Left ventricle myocardium inferior (tissue), 1 donor: Measurements from ENCODE around the gene SLC22A23. TPM values are rescaled to one million over a fixed set of nuclear protein-coding genes. Genes with fewer than 3 reads are reported as not detected.
A peak's percentile ranks its signal among the peaks of the same experiment; 100 is the strongest.

Source experiments
- DNase-seq: peaks from one replicate; pipeline ENCODE4 v3.0.0-alpha.2; 2020
- H3K27ac ChIP-seq: fragments of 200-600 bp; replicated peaks from 2 replicates; pipeline ENCODE4 v1.8.0; 2021
- H3K27me3 ChIP-seq: fragments of 200-600 bp; 2 replicates; pipeline ENCODE4 v1.8.0; 2021; ENCODE audit warnings: low read depth
- H3K36me3 ChIP-seq: fragments of 200-600 bp; 2 replicates; pipeline ENCODE4 v1.8.0; 2021
- H3K4me1 ChIP-seq: fragments of 200-600 bp; 2 replicates; pipeline ENCODE4 v1.8.0; 2021
- H3K4me3 ChIP-seq: fragments of 200-600 bp; 2 replicates; pipeline ENCODE4 v1.8.0; 2021; ENCODE audit warnings: mild to moderate bottlenecking, moderate library complexity
- H3K9me3 ChIP-seq: fragments of 200-600 bp; replicated peaks from 2 replicates; pipeline ENCODE4 v1.8.0; 2021
- CTCF ChIP-seq: fragments of 200-600 bp; IDR thresholded peaks from 2 replicates; pipeline ENCODE4 v1.8.0; 2021; ENCODE audit warnings: antibody characterized with exemption, mild to moderate bottlenecking, borderline replicate concordance
- intact Hi-C: fragments of 100-400 bp; cut with micrococcal nuclease; formaldehyde crosslinking; loops from one replicate; pipeline ENCODE4 v1.11.0; 2022
- total RNA-seq: library from RNA; stranded (reverse); fragmentation: NEBNext Ultra II Directional; extraction: Animal tissue kit (Norgen Biotek cat#: 25700); gene quantifications from one replicate; pipeline ENCODE4 v1.2.1, GENCODE V29; 2021
- donor health status: DM: no; HTN: yes; CAD: no; lungs with severe emphysema.

Gene SLC22A23
- total RNA-seq, 1 donor from 2014 or later, result 7.0 TPM

DNA sequence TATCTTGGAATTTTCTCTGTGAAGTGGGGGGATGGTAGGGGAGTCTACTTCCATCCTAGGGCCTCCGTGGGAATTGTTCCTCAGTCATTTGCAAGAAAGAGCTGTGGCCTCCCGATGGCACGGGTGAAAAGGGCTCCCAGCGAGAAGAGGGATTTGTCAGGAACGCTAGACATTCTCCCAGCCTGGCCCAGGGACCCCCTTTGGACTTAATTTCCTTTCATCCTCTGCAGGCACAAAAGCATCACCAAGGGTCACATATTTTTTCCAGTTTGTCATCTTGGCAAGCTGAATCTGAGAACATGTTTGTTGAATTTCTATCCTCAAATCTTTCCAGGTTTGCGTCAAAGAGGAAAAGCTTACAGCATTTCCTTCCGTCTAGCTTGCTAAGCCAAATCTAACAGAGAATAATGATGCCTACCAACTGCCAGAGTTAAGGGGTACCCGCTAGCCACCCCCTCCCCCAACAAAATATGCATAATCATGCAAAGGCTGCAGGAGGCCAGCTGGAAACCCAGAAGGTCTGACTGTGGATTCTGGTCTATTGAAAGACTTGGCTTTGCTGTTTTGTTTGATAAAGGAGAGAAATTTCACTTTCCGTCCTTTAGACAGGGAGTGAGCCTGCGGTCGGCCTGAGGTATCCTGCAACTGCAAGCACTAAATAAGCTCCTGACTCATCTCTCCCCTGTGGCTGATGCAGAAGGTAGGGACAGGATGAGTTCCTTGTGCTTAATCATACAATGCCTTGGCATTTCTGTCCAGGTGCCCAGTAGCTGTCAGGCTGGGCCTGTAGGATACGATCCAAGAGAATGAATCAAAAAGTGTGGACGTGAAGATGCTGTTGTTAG, 175.0 kb downstream of the SLC22A23 start:
- no peak for TF ChIP-seq CTCF
- H3K9me3 ChIP-seq, result no peaks in the 10 kb centered on the region
- peak overlapping the region; percentile 58 for H3K27ac ChIP-seq
- no peaks in the 10 kb centered on the region for H3K27me3 ChIP-seq
- no peak overlapping the region for H3K4me3 ChIP-seq
- intact Hi-C loops, result no loop called here
- H3K4me1 ChIP-seq, result peaks cover 25% of the 10 kb centered on the region
- H3K36me3 ChIP-seq, result peaks cover 5% of the 10 kb centered on the region
- no peak for DNase-seq

DNA sequence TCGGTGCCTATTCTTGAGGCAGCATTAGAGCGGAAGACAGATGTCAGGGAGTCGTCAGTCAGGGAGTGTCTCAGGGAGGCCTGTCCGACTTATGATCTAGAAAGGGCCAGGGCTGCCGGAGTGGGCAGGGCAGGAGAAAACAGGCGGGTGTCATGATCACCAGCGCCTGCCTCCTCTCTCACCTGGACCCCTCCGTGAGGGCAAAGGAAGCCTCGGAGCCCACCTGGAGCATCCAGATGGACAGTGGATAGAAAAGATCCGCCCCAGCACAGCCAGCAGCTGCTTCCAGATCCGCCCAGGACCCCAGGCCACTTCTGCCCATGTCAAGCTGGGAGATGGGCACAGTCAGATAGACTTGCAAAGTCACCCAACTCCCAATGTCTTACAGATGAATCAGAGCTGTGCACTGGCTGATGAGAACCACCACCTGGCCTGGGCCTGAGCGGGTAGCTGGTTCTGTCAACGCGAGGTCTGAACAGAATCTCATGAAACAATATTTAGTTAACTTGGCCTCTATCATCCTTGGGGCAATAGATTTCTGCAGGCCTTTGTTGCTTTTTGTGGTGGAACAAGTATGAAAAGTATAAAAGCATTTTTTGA, 175.9 kb downstream of the SLC22A23 start:
- TF ChIP-seq CTCF, result no peak
- intact Hi-C loops, result no loop called here
- Histone ChIP-seq H3K4me3 (no peak overlapping the region), H3K36me3 (peaks cover 5% of the 10 kb centered on the region), H3K27ac (peak overlapping the region; percentile 58), H3K9me3 (no peaks in the 10 kb centered on the region), H3K4me1 (peaks cover 25% of the 10 kb centered on the region), H3K27me3 (no peaks in the 10 kb centered on the region)
- DNase-seq, result no peak

GRCh38 chr6:3280091-3280490, 176.8 kb downstream of the SLC22A23 start:
- H3K36me3 ChIP-seq, result peaks cover 5% of the 10 kb centered on the region
- intact Hi-C loops, result no loop called here
- H3K4me3 ChIP-seq, result no peak overlapping the region
- no peaks in the 10 kb centered on the region for H3K9me3 ChIP-seq
- H3K27me3 ChIP-seq, result no peaks in the 10 kb centered on the region
- peaks cover 25% of the 10 kb centered on the region for H3K4me1 ChIP-seq
- TF ChIP-seq CTCF, result no peak
- no peak for DNase-seq
- no peak overlapping the region for H3K27ac ChIP-seq

DNA sequence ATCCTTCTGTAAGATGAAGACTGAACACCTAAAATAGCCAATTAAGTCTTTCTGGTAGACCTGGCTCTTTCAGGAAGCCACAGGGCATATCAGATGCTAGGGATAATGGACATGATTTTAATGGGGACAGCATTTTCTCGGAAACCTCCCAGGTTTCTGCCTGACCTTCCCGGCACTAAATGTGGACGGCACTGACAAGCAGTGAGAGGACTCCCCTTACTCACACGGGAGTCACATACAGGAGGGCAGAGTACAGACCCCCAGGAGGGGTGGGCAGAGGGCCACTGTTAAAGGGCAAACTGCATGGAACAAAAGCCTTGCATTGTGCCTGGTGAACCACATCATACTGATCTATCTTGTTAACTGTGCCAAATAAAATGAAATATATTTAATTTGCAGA, 178.2 kb downstream of the SLC22A23 start:
- no peak for TF ChIP-seq CTCF
- no peak overlapping the region for H3K4me3 ChIP-seq
- intact Hi-C loops, result loop anchor here (5.0 kb wide), 1 partner anchor 454 kb away; no protein-coding TSS in a partner anchor
- no peaks in the 10 kb centered on the region for H3K9me3 ChIP-seq
- no peak for DNase-seq
- H3K4me1 ChIP-seq, result peaks cover 25% of the 10 kb centered on the region
- no peaks in the 10 kb centered on the region for H3K27me3 ChIP-seq
- H3K36me3 ChIP-seq, result peaks cover under 1% of the 10 kb centered on the region
- H3K27ac ChIP-seq, result no peak overlapping the region

GRCh38 chr6:3277851-3278416, 178.9 kb downstream of the SLC22A23 start:
- no peak overlapping the region for H3K27ac ChIP-seq
- no peaks in the 10 kb centered on the region for H3K27me3 ChIP-seq
- DNase-seq, result no peak
- H3K9me3 ChIP-seq, result no peaks in the 10 kb centered on the region
- TF ChIP-seq CTCF, result no peak
- intact Hi-C loops, result loop anchor here (5.0 kb wide), 1 partner anchor 454 kb away; no protein-coding TSS in a partner anchor
- H3K4me1 ChIP-seq, result peaks cover 25% of the 10 kb centered on the region
- no peak overlapping the region for H3K4me3 ChIP-seq
- H3K36me3 ChIP-seq, result peaks cover 4% of the 10 kb centered on the region
